IPS-20b (cell line): ENCODE measurements around the gene FBXO42.

Experiments
- H3K27ac ChIP-seq: one replicate; pipeline ENCODE4 v1.5.1; 2013; ENCODE audit warnings: low read length
- H3K27me3 ChIP-seq: 2 replicates; pipeline ENCODE4 v1.6.1; 2013; ENCODE audit warnings: mild to moderate bottlenecking, low read length, inconsistent platforms; ENCODE audit not compliant: insufficient read depth
- H3K36me3 ChIP-seq: 2 replicates; pipeline ENCODE4 v1.6.1; 2013; ENCODE audit warnings: low read depth, mild to moderate bottlenecking, inconsistent platforms, low read length, moderate library complexity; ENCODE audit not compliant: insufficient read depth
- H3K4me1 ChIP-seq: 2 replicates; pipeline ENCODE4 v1.6.1; 2013; ENCODE audit warnings: mild to moderate bottlenecking, control low read depth, inconsistent platforms, low read length, moderate library complexity; ENCODE audit not compliant: insufficient read depth
- H3K4me3 ChIP-seq: 2 replicates; pipeline ENCODE4 v1.5.1; 2013; ENCODE audit warnings: mild to moderate bottlenecking, low read length, inconsistent platforms
- H3K9ac ChIP-seq: 2 replicates; pipeline ENCODE4 v1.6.1; 2013; ENCODE audit warnings: low read depth, mild to moderate bottlenecking, inconsistent platforms, low read length, moderate library complexity
- H3K9me3 ChIP-seq: 2 replicates; pipeline ENCODE4 v1.6.1; 2013; ENCODE audit warnings: mild to moderate bottlenecking, low read depth, low read length, inconsistent platforms; ENCODE audit not compliant: insufficient read depth

Gene FBXO42

DNA sequence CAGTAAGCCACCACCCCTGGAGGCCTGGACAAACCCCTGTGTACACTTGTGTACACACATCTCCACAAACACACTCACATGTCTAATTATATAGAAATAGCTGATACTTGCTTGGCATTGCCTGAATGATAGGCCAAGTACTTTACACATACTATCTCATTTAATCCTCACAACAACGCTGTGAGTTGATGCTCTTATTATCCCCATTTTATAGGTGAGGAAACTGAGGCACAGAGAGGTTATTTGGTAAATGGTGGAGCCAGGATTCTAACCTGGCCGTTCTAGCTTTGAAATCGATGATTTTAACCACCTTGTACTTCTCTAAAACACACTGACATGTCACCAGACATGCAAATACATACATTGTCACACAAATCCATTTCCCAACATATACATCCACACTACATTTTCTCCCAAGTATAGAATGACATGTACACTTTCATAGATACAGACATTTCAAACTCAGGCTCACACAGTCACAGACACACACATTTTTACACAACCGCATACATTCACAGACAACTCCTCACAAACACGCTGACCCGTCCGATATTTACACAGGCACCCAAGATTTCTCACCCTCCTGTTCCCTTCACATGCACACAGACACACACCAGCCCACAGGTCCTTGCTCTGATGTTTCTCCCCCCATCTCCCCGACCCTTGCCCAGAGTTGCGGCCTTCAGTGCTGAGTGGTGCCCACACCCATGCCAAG, 143.0 kb downstream of the FBXO42 start:
- peaks cover 6% of the 10 kb centered on the region for H3K36me3 ChIP-seq
- H3K27ac ChIP-seq: no peak overlapping the region
- peaks cover 17% of the 10 kb centered on the region for H3K4me1 ChIP-seq
- no peak overlapping the region for H3K4me3 ChIP-seq
- H3K9me3 ChIP-seq: no peaks in the 10 kb centered on the region
- no peaks in the 10 kb centered on the region; the same call in none of the 2 replicates for H3K27me3 ChIP-seq
- no peak overlapping the region for H3K9ac ChIP-seq

DNA sequence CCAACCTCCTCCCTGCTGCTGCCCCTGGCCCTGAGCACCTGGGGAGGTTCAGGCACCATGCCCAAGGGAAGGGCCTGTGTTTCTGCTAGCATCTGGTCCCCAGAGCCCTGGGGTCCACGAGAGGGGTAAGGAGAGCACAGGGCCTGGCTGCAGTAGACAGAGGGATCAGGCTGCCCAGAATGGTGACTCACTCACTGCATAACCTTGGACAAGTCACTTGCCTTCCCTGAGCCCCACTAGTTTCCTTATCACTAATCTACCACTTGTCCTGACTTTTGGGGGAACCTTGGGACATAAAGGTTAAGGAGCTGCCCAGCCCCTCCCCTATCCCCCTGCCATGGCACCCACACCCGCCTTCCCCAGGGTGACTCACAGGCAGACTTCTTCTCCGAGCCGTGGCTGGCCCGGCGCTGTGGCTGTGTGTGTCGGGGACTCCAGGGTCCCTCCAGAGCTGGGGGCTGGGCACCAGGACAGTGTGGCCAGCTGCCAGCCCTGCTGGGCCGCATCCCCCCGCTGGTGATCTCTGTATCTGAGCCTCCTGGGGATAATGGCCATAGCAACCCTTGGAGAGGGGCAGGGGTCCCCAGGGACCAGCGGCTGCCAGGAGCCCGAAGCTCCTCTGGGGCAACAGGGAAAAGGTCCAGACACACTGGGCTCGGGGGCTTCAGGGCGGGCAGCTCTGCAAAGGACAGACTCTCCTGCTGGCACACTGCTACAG, 143.9 kb downstream of the FBXO42 start:
- Histone ChIP-seq H3K9me3 (no peaks in the 10 kb centered on the region), H3K9ac (no peak overlapping the region), H3K4me3 (no peak overlapping the region), H3K36me3 (peaks cover 15% of the 10 kb centered on the region), H3K27ac (no peak overlapping the region), H3K27me3 (no peaks in the 10 kb centered on the region; the same call in none of the 2 replicates), H3K4me1 (peaks cover 17% of the 10 kb centered on the region)

DNA sequence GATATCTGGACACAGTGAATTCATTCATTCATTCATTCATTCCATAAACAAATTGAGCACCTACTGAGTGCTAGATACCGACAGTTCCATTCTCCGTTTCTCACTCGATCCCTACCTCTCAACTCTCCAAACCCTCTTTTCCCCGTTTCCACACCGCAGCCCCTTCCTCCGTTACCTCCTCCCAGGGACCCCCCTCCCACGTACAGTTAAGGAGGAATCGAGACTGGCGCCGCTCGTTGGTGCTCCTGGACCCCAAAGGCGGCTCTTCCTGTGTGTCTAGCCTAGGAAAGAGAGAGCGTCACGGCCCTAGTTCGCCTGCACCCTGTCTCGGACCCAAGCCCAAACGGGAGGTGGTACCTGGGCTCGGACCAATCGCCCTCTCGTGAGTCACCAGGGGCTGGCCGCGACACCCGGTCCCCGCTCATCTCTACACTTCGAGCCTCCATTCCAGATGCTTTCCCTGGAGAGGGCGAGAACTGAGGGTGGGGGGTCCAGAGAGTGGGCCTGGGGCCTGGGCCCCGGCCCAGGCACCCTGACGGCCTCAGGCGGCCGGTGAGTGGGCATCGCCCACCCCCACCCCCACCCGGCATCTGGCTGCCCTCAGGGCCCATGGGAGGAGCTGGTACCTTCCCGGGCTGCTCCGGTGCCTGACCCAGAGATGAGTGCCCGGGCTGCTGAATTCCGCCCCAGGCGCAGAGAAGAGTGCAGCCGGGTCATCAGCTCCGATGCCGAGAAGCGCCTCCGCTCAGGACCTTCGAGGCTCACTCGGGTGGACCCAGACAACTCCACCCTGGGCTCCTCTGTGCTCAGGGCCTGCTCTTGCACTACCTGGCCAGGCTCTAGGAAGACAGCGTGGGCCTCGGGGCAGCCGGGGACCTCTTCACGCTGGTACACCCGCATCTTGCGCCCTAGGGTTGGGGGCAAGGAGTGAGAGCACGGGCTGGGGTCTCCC, 144.7 kb downstream of the FBXO42 start:
- peaks cover 12% of the 10 kb centered on the region for H3K4me1 ChIP-seq
- peak overlapping the region; percentile 42 for H3K27ac ChIP-seq
- H3K9ac ChIP-seq: peak overlapping the region; percentile 72; the same call in 1 of the 2 replicates
- H3K36me3 ChIP-seq: peaks cover 22% of the 10 kb centered on the region
- no peaks in the 10 kb centered on the region; the same call in none of the 2 replicates for H3K27me3 ChIP-seq
- H3K4me3 ChIP-seq: peak overlapping the region; percentile 81
- no peaks in the 10 kb centered on the region for H3K9me3 ChIP-seq

DNA sequence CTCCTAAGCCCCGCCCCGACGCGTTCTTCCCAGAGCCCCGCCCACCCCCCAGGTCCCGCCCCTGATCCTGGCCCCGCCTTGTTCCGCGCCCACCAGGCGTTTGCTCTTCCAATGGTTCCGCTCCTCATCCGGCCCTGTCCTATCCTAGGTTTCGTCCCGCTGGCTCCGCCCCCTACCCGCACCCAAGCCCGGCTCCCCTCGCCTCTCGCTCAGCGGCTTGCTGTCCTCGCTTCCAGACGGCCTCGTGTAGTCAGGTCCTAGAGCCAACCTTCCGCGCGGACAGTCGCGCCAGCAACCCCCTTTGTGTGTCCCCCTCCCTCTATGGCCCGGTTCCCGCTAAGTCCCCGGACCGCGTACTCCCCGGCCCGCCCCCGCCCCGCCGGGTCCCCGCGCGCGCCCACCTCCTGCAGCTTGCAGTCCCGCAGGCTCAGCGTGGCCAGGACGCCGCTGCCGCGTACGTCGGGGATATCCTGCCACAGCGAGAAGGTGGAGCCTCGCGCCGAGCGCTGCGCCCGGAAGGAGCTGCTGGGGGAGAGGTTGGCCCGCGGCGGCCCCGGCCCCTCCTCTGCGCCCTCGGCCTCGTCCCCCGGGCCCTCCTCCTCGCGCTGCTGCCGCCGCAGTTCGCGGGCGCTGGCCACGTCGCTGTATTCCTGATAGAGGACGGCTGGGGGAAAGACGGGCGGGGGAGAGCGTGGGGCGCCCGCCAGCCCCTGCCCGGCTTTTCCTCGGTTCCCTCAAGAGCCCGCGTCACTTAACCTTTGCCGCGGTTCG, 145.5 kb downstream of the FBXO42 start:
- peak overlapping the region; percentile 42 for H3K27ac ChIP-seq
- no peaks in the 10 kb centered on the region for H3K9me3 ChIP-seq
- H3K4me1 ChIP-seq: peaks cover 5% of the 10 kb centered on the region
- peak overlapping the region; percentile 72; the same call in 1 of the 2 replicates for H3K9ac ChIP-seq
- peaks cover 24% of the 10 kb centered on the region for H3K36me3 ChIP-seq
- H3K27me3 ChIP-seq: no peaks in the 10 kb centered on the region; the same call in none of the 2 replicates
- H3K4me3 ChIP-seq: peak overlapping the region; percentile 81

DNA sequence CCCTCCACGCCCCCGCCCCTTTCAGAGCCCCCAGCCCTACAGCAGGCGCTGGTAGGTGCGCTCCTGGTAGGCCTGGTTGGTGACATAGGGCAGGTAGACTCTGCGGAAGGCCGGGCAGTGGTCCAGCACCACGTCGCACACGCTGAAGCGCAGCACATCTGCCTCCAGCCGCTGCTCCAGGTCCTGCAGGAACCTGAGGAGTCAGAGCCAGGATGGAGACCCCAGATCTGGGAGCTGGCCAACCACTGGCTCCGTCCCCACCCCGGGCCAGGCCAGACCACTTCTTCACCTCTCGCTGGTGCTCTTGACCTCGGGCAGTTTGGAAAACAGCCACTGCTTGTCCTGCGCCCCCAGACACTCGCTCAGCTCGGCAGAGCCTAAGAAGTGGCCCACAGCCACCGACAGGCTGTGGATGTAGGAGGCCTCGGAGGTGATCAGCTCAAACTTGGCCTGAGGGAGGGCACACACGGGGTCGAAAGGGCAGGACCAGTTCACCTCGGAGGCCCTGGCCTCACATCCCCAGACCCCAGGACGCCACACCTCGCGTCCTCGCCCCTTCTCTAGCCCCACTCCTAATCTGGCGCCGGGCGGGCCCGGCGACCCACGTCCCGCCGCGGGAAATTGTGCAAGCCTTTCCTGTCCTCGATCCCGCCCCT, 146.3 kb downstream of the FBXO42 start:
- H3K27ac ChIP-seq: peak overlapping the region; percentile 57
- peak overlapping the region; percentile 70 for H3K4me3 ChIP-seq
- H3K27me3 ChIP-seq: no peaks in the 10 kb centered on the region; the same call in none of the 2 replicates
- no peaks in the 10 kb centered on the region for H3K9me3 ChIP-seq
- no peaks in the 10 kb centered on the region; the same call in none of the 2 replicates for H3K4me1 ChIP-seq
- H3K36me3 ChIP-seq: peaks cover 24% of the 10 kb centered on the region
- H3K9ac ChIP-seq: peak overlapping the region; percentile 80; the same call in 1 of the 2 replicates

DNA sequence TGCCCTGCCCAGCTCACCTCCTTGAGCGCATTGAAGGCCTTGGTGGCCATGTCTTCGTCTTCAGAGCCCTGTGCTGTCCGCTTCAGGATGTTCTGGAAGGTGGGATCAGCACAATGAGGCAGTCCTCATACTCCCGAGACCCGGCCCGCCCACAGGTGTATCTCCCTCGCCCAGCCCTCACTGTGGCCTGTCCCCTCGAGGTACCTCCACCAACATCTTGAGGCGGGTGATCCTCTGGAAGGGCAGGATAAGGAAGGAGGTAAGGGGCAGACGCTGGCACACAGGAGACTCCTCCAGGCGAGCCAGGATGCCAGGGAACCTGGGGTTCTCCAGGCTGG, 147.0 kb downstream of the FBXO42 start:
- no peaks in the 10 kb centered on the region; the same call in none of the 2 replicates for H3K27me3 ChIP-seq
- H3K27ac ChIP-seq: no peak overlapping the region
- H3K36me3 ChIP-seq: peaks cover 24% of the 10 kb centered on the region
- H3K4me3 ChIP-seq: no peak overlapping the region
- no peaks in the 10 kb centered on the region; the same call in 1 of the 2 replicates for H3K4me1 ChIP-seq
- no peak overlapping the region for H3K9ac ChIP-seq
- no peaks in the 10 kb centered on the region for H3K9me3 ChIP-seq

DNA sequence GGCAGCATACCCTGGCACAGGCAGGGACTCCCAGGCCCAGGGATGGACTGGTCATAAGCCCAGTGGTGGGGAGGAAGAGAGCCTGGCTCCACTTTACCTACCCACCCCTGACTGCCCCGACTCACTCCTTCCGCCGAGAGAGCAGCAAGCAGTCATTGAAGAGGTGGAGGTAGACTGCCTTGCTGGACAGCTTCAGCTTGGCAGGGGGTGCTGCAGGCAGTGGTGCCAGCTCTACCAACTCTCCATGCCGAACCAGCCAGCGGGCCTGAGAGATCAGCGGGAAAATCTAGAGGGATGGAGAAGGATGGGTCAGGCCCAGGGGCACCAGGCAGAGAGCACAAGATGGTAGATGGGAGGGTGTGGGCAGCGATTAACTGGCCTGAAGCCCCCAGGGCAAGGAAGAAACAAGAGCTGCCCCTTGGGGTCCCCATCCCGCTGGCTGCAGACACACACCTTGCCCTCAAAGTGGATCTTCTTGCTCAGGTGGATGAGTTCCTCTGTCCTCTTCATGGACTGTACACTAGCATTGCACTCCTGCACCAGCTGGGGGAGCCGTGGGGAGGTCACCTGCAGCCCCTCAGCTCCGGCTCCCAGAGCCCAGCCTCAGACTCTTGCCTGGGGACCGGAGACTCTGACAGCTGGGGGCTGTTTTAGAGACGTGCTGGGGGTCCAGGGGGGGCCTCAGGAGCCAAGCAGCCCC, 147.5 kb downstream of the FBXO42 start:
- Histone ChIP-seq H3K27ac (no peak overlapping the region), H3K4me3 (no peak overlapping the region), H3K9me3 (no peaks in the 10 kb centered on the region), H3K27me3 (no peaks in the 10 kb centered on the region; the same call in none of the 2 replicates), H3K9ac (no peak overlapping the region), H3K4me1 (no peaks in the 10 kb centered on the region; the same call in 1 of the 2 replicates), H3K36me3 (peaks cover 24% of the 10 kb centered on the region)

DNA sequence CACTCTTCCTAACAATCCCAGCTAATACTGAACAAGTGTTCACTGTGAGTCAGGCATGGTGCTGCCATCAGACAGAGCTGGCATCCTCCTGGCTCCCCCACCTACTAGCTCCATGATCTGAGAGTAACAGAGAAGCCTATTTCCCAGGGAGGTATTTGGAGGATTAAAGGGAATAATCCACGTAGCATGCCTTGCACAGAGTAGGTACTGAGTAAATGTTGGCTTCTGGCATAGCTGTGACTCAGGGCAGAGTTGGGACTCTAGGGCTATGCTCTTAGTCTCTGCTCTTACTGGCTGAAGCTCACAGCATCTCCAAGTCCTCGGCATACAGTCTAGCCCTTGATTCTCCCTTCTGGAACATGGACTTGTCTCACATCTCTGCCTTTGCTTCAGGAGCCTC, 148.1 kb downstream of the FBXO42 start:
- Histone ChIP-seq H3K27ac (no peak overlapping the region), H3K4me3 (no peak overlapping the region), H3K36me3 (peaks cover 24% of the 10 kb centered on the region), H3K4me1 (no peaks in the 10 kb centered on the region; the same call in 1 of the 2 replicates), H3K9me3 (no peaks in the 10 kb centered on the region), H3K27me3 (no peaks in the 10 kb centered on the region; the same call in none of the 2 replicates), H3K9ac (no peak overlapping the region)

DNA sequence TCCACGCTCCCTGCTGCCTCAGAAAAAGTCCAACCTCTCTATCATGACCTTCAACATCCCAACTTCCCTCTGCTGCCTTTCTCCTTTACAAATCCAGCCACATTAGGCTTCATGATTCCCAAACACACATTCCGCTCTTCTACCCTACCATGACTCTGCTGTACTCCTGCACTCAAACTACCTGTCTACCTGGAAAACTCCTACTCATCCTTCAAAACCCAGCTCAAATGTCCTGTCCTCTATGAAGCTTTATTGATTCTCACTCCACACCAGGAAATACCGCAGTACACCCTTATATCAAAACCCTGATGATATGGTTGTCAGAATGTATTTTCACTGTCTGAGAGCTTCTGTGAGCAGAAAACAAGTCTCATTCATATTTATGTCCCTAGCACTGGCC, 148.7 kb downstream of the FBXO42 start:
- no peak overlapping the region for H3K27ac ChIP-seq
- no peaks in the 10 kb centered on the region; the same call in 1 of the 2 replicates for H3K27me3 ChIP-seq
- no peak overlapping the region for H3K9ac ChIP-seq
- H3K4me1 ChIP-seq: no peaks in the 10 kb centered on the region; the same call in 1 of the 2 replicates
- peaks cover 24% of the 10 kb centered on the region for H3K36me3 ChIP-seq
- H3K9me3 ChIP-seq: no peaks in the 10 kb centered on the region
- no peak overlapping the region for H3K4me3 ChIP-seq
